Neuronal stem cell (in vitro differentiated cells): ENCODE measurements around the gene ZNF268. TPM values are rescaled to one million over a fixed set of nuclear protein-coding genes. Genes with fewer than 3 reads are reported as not detected.

ENCODE experiments used
- DNase-seq: peaks from one replicate; pipeline ENCODE4 v3.0.0-alpha.2; 2013; ENCODE audit warnings: low spot score
- H2AFZ ChIP-seq: one replicate; pipeline ENCODE4 v1.6.1; 2013; ENCODE audit warnings: mild to moderate bottlenecking, low read length, inconsistent platforms
- H2AK5ac ChIP-seq: 2 replicates; pipeline ENCODE4 v1.6.1; 2013; ENCODE audit warnings: low read depth, mild to moderate bottlenecking, inconsistent platforms, low read length, moderate library complexity, mixed read lengths
- H2BK120ac ChIP-seq: 2 replicates; pipeline ENCODE4 v1.6.1; 2013; ENCODE audit warnings: low read depth, mild to moderate bottlenecking, inconsistent platforms, low read length, moderate library complexity, mixed read lengths
- H2BK12ac ChIP-seq: one replicate; pipeline ENCODE4 v1.6.1; 2013; ENCODE audit warnings: low read length, inconsistent platforms
- H2BK15ac ChIP-seq: 2 replicates; pipeline ENCODE4 v1.6.1; 2013; ENCODE audit warnings: mild to moderate bottlenecking, low read length, inconsistent platforms, mixed read lengths
- H2BK5ac ChIP-seq: one replicate; pipeline ENCODE4 v1.6.1; 2013; ENCODE audit warnings: inconsistent platforms, mild to moderate bottlenecking, low read length, moderate library complexity
- H3K14ac ChIP-seq: one replicate; pipeline ENCODE4 v1.6.1; 2013; ENCODE audit warnings: low read length, inconsistent platforms
- H3K18ac ChIP-seq: 2 replicates; pipeline ENCODE4 v1.6.1; 2013; ENCODE audit warnings: low read length, inconsistent platforms
- H3K23ac ChIP-seq: 2 replicates; pipeline ENCODE4 v1.6.1; 2013; ENCODE audit warnings: low read depth, mild to moderate bottlenecking, mixed read lengths, low read length, inconsistent platforms; ENCODE audit not compliant: poor library complexity
- H3K27ac ChIP-seq: replicated peaks from 3 replicates; pipeline ENCODE4 v1.5.1; 2013; ENCODE audit warnings: low read length, inconsistent platforms
- H3K27me3 ChIP-seq, 3 experiments: 2 replicates each; pipeline ENCODE4 v1.6.1; 2013; ENCODE audit warnings: low read length in 3 of 3, mild to moderate bottlenecking in 2 of 3, inconsistent platforms in 1 of 3, low read depth in 1 of 3, mixed read lengths in 1 of 3, moderate library complexity in 1 of 3; ENCODE audit not compliant: control insufficient read depth in 3 of 3, insufficient read depth in 3 of 3
- H3K36me3 ChIP-seq, 2 donors: replicated peaks in 1 of 2; 2 replicates each; pipeline ENCODE4 v1.6.1; 2013; ENCODE audit warnings: low read length in 2 of 2; ENCODE audit not compliant: control insufficient read depth in 2 of 2, insufficient read depth in 2 of 2
- H3K4ac ChIP-seq: 2 replicates; pipeline ENCODE4 v1.6.1; 2013; ENCODE audit warnings: inconsistent platforms, mild to moderate bottlenecking, low read length, moderate library complexity
- H3K4me1 ChIP-seq, 2 donors: 1 replicate in 1 of 2; 2 replicates in 1 of 2; pipeline ENCODE4 v1.6.1; 2013; ENCODE audit warnings: low read length in 2 of 2, low read depth in 1 of 2; ENCODE audit not compliant: control insufficient read depth in 2 of 2, insufficient read depth in 1 of 2
- H3K4me2 ChIP-seq: one replicate; pipeline ENCODE4 v1.6.1; 2013; ENCODE audit warnings: mild to moderate bottlenecking, low read length, inconsistent platforms; ENCODE audit not compliant: insufficient read depth, poor library complexity, severe bottlenecking
- H3K4me3 ChIP-seq, 2 donors: 2 replicates each; pipeline ENCODE4 v1.5.1; 2013; ENCODE audit warnings: low read length in 2 of 2, mild to moderate bottlenecking in 2 of 2, inconsistent platforms in 1 of 2, moderate library complexity in 1 of 2
- H3K79me1 ChIP-seq: one replicate; pipeline ENCODE4 v1.6.1; 2013; ENCODE audit warnings: low read depth, mild to moderate bottlenecking, inconsistent platforms, low read length, moderate library complexity
- H3K9ac ChIP-seq: one replicate; pipeline ENCODE4 v1.6.1; 2013; ENCODE audit warnings: mild to moderate bottlenecking, low read depth, low read length, inconsistent platforms; ENCODE audit not compliant: poor library complexity
- H3K9me3 ChIP-seq, 2 donors: replicated peaks in 1 of 2; 2 replicates each; pipeline versions ENCODE3 to v1.6.1; 2013; ENCODE audit warnings: low read length in 2 of 2, mild to moderate bottlenecking in 2 of 2, inconsistent platforms in 1 of 2, low read depth in 1 of 2, mixed read lengths in 1 of 2, moderate library complexity in 1 of 2; ENCODE audit not compliant: control insufficient read depth in 2 of 2, insufficient read depth in 1 of 2
- H4K8ac ChIP-seq: one replicate; pipeline ENCODE4 v1.6.1; 2013; ENCODE audit warnings: low read depth, mild to moderate bottlenecking, inconsistent platforms, low read length, moderate library complexity
- H4K91ac ChIP-seq: one replicate; pipeline ENCODE4 v1.6.1; 2013; ENCODE audit warnings: low read length, low read depth, mild to moderate bottlenecking, inconsistent platforms; ENCODE audit not compliant: poor library complexity
- WGBS, 2 donors: extraction: QIAGEN DNeasy Blood & Tissue Kit; methylation state at CpG; one replicate each; pipeline ENCODE4 v1.1.7; 2013; ENCODE audit warnings: missing lambda C conversion rate in 2 of 2, mixed read lengths in 1 of 2; ENCODE audit not compliant: insufficient read length in 2 of 2, insufficient replicate concordance in 1 of 2; ENCODE audit errors: extremely low coverage in 2 of 2; 5-methylcytosine and 5-hydroxymethylcytosine counted together
- small RNA-seq: library from polyadenylated mRNA; stranded (forward); fragments of <200 nt; extraction: miRNeasy Mini kit (QIAGEN cat#:217004); gene quantifications from one replicate; pipeline ENCODE3, GENCODE V24; 2013; ENCODE audit not compliant: insufficient read depth

ZNF268 gene

GRCh38 chr12:133256321-133256720, 75.0 kb downstream of the ZNF268 start:
- Histone ChIP-seq H3K79me1 (no peaks in the 10 kb centered on the region), H3K4ac (no peak overlapping the region), H3K18ac (no peak overlapping the region)

DNA sequence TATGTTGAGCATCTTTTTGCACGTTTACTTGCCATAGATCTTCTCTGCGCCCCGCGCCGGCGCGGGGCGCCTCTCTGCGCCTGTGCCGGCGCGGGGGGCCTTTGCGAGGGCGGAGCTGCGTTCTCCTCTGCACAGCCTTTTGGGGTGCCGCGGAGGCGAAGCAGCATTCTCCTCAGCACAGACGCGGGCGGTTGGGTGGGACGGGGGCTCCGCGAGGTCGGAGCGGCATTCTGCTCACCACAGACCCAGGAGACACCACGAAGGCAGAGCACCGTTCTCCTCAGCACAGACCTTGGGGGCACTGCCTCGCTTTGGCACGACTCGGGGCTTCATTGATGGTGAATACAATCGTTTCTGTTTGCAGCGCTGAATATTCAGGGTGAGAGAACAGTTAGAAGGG, 82.9 kb downstream of the ZNF268 start:
- no peak overlapping the region for H3K18ac ChIP-seq
- H3K4me1 ChIP-seq: no peaks in the 10 kb centered on the region
- no peak overlapping the region for H3K14ac ChIP-seq
- no peaks in the 10 kb centered on the region for H3K9me3 ChIP-seq
- no peak overlapping the region for H2BK120ac ChIP-seq
- H3K9ac ChIP-seq: no peak overlapping the region
- no peaks in the 10 kb centered on the region for H3K36me3 ChIP-seq
- no CpG with 5 or more reads among the region's 33 CpGs for WGBS, 2 donors
- H2AK5ac ChIP-seq: no peak overlapping the region
- no peak overlapping the region for H3K4me3 ChIP-seq
- no peak overlapping the region for H3K27ac ChIP-seq
- H4K8ac ChIP-seq: no peak overlapping the region
- no peak overlapping the region for H3K23ac ChIP-seq
- no peak for DNase-seq
- H3K79me1 ChIP-seq: no peaks in the 10 kb centered on the region
- H2BK15ac ChIP-seq: no peak overlapping the region
- no peak overlapping the region for H4K91ac ChIP-seq
- H2AFZ ChIP-seq: no peak overlapping the region
- no peak overlapping the region for H3K4ac ChIP-seq
- no peak overlapping the region for H3K4me2 ChIP-seq
- no peak overlapping the region for H2BK12ac ChIP-seq
- no peaks in the 10 kb centered on the region for H3K27me3 ChIP-seq
- no peak overlapping the region for H2BK5ac ChIP-seq

More at GRCh38 chr12:133256321-133256720, 75.0 kb downstream of the ZNF268 start:
- no peak overlapping the region for H4K91ac ChIP-seq
- no peaks in the 10 kb centered on the region for H3K36me3 ChIP-seq
- H3K9me3 ChIP-seq: no peaks in the 10 kb centered on the region
- no peak overlapping the region for H2AK5ac ChIP-seq
- WGBS, 2 donors: no CpG with 5 or more reads among the region's 1 CpG
- no peak overlapping the region for H3K9ac ChIP-seq
- no peak overlapping the region for H3K4me2 ChIP-seq
- H2AFZ ChIP-seq: no peak overlapping the region
- no peak overlapping the region for H2BK12ac ChIP-seq
- no peak overlapping the region for H3K23ac ChIP-seq
- no peak overlapping the region for H3K4me3 ChIP-seq
- DNase-seq: no peak
- H2BK15ac ChIP-seq: no peak overlapping the region
- H3K4me1 ChIP-seq: no peaks in the 10 kb centered on the region
- no peaks in the 10 kb centered on the region for H3K27me3 ChIP-seq
- H2BK5ac ChIP-seq: no peak overlapping the region
- no peak overlapping the region for H4K8ac ChIP-seq
- no peak overlapping the region for H3K27ac ChIP-seq
- H2BK120ac ChIP-seq: no peak overlapping the region
- H3K14ac ChIP-seq: no peak overlapping the region

Small RNA genes within 50 kb of the gene (small RNA-seq; reads per million reads assigned to genes)
- not detected for gene RF00019
- gene RNU6-717P: not detected
